Pulmonary artery endothelial cell (primary cell): Measurements from ENCODE around the gene ANXA10. TPM values are rescaled to one million over a fixed set of nuclear protein-coding genes. Genes with fewer than 3 reads are reported as not detected.
"Not testable (repeated sequence)": the region's sequence is repeated elsewhere in the genome, so short reads cannot be mapped to it uniquely, and the experiment has no call there.

Experiments used
- DNase-seq: peaks from one replicate; pipeline ENCODE4 v3.0.0-alpha.2; 2011; ENCODE audit warnings: low read depth, low spot score
- total RNA-seq: library from RNA; depleted of rRNA; stranded (reverse); fragments of >200 nt; gene quantifications from 2 replicates; pipeline ENCODE4 v1.2.3, GENCODE V29; 2014

The ANXA10 gene
- total RNA-seq, 1 donor from 2014 or later, result not detected

GRCh38 chr4:168154546-168155277 is 62.4 kb downstream of the ANXA10 start:
- DNase-seq, result no peak

GRCh38 chr4:168162604-168163003 is 70.3 kb downstream of the ANXA10 start:
- DNase-seq, result no peak

DNA sequence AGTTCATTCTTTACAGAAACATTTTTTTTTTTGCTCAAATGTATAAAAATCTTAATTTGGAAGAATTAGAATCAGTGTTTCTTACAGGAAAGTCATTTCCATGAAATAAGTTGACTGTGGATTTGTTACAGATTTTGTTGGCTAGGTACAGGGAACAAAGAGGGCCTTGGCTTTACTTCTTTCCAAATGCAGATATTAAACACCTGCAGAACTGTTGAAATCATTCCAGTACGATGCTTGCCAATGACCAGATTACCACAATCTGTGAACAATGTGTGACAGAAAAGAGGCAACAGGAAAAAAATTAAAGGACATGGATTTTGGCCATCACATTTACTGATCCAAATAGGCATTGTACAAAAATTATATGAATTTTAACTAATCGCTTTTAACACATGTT is 70.8 kb downstream of the ANXA10 start:
- no peak for DNase-seq

- no peak for DNase-seq
Observed at GRCh38 chr4:168164045-168164444, 71.7 kb downstream of the ANXA10 start.

DNA sequence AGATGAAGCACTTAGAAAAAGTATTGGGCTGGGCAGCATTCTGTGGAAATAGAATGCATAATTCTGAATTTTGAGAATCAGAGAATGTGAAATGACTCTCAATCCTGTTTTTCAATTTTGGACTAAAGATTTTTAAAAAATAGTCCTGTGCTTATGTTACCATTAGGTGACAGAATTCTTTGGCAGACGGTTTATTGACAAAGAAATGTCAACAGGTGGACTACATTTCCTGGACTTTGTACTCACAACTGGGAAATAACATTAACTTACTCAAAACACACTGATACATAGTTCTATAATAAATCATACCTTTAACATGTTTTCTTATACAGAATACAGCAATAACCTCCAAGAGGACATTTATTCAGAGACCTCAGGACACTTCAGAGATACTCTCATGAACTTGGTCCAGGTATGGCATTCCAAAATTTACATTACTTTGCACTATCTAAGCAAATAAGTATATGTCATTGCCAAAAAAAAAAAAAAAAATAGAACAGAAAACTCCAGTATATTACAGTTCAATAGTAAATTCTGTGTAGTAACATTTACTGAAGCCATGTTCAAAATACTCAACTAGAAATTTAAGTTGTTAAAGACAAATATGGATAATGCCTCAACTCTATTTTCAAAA is 72.7 kb downstream of the ANXA10 start:
- no peak for DNase-seq

- DNase-seq, result no peak
Observed at GRCh38 chr4:168167714-168168284, 75.5 kb downstream of the ANXA10 start.

- DNase-seq, result no peak
Observed at GRCh38 chr4:168174308-168174707, 82.0 kb downstream of the ANXA10 start.

DNA sequence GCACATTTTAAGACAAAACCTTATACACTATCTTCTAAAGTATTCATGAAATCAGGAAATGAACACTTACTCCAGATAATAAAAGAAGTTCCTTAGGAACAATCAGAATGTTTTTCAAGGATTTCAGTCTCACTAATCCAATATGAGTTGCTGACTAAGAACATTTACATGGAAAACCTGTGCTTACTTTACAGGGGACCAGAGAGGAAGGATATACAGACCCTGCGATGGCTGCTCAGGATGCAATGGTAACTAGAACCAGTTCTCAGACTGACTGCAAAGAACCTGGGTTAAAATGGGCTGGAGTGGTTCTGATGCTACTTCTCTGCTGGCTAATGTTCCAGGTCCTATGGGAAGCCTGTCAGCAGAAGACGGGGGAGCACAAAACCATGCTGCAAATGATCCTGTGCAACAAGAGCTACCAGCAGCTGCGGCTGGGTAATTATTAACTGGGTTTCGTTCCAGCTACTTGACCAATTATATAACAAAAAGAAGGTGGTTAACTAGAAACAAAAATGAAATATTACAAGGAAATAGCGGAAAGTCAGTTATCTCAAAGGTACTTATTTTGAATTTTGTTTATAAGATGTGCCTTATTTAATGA is 85.3 kb downstream of the ANXA10 start:
- no peak for DNase-seq

- no peak for DNase-seq
Observed at GRCh38 chr4:168183717-168184571, 91.6 kb downstream of the ANXA10 start.

- no peak for DNase-seq
Observed at GRCh38 chr4:168188754-168189153, 96.4 kb downstream of the ANXA10 start.

GRCh38 chr4:168197926-168198325 is 105.6 kb downstream of the ANXA10 start:
- DNase-seq, result no peak

DNA sequence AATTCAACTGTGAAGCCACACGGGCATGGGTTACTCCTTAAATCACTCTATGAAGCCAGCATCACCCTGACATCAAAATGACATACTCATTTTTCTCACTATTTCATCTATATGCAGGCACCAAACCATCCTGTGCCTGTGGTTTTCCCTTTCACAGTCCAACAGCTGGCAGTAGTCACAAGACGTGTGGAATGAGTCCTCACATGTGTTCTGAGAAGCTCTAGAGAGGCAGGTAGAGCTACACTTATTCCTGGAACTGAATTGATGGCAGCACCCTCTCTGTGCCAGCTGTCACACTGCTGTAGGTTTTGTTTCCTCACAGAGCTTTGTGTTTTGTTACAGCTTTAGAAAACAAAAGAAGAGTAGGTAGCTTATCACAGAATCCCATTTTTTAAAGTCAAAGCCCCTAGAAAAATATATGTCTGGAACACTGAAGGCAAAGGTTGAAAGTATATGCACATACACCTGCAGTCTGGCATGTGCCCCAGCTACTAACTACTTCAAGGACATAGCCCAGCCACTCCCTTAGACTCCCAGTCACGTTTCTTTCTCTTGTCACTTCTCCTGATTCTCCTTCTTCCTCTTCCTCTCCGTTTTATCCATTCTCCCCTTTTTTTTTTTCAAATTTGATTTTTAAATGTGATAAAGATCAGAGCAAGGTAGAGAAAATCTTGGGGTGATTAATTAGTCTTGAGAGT is 107.1 kb downstream of the ANXA10 start:
- DNase-seq, result no peak

DNA sequence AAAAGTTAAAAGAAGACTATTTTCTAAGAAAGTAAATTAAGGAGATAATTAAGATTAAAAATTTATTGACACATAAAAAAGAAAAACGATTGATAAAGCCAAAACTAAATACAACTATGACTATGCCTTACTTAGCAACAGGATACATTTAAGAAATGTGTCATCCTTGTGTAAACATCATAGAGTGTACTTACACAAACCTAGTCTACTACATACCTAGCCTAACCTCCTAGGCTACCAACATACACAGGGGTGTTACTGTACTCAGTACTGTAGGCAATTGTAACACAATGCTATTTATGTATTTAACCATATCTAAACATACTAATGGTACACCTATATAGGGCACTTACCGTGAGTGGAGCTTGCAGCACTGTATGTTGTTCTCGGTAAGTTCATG is 108.3 kb downstream of the ANXA10 start:
- no peak for DNase-seq

DNA sequence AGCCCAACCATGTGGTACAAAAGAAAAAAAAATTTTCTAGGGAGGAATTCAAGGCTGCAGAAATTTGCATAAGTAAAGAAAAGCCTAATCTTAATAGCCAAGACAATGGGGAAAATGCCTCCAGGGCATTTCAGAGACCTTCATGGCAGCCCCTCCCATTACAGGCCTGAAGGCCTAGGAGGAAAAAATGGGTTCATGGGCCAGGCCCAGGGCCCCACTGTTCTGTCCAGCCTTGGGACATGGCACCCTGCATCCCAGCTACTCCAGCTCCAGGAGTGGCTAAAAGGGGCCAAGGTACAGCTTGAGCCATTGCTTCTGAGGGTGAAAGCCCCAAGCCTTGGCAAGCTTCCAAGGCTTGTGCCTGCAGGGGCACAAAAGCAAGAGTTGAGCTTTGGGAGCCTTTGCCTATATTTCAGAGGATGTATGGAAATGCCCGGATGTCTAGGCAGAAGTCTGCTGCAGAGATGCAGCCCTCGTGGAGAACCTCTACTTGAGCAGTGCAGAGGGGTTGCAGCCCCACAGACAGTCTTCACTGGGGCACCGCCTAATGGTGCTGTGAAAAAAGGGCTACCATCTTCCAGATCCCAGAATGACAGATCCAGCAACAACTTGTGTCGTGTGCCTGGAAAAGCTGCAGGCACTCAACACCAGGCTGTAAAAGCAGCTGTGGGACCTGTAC is 111.0 kb downstream of the ANXA10 start:
- no peak for DNase-seq

DNA sequence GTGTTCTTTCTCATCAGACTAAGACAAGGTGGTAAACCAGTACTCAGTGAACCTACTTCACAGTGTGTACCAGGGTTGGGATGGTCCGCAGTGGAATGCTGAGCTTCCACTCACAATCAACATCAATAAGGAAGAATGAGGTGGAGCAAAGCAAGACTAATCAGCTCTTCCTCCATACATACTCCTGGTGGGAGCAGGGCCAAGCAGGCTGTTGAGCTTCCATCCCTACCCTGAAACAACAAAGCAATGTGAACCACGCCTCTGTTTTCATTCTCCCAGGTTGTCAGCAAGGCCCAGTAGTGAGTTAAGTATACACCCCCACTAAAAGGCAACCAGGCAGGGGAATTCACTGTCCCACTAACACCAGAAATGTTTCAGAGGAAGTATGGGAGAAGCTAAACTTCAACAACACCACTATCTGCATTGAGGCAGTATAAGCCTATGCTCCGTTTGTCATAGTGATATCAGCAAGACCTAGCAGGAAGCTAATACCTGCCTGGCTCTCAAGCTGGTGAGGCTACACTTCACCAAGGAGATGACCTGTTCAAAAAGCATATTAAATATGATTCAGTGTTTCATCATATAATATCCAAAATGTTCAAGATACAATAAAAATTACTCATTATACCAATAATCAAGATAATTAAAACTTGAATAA is 116.7 kb downstream of the ANXA10 start:
- DNase-seq, result no peak

- DNase-seq, result no peak
Observed at GRCh38 chr4:168212656-168213055, 120.3 kb downstream of the ANXA10 start.

DNA sequence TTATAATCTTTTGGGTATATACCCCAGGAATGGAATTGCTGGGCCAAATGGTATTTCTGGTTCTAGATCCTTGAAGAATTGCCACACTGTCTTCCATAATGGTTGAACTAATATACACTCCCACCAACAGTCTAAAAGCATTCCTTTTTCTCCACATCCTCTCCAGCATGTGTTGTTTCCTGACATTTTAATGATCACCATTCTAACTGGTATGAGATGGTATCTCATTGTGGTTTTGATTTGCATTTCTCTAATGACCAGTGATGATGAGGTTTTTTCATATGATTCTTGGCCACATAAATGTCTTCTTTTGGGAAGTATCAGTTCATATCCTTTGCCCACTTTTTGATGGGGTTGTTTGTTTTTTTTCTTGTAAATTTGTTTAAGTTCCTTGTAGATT is 121.2 kb downstream of the ANXA10 start:
- DNase-seq, result not testable (repeated sequence)

DNA sequence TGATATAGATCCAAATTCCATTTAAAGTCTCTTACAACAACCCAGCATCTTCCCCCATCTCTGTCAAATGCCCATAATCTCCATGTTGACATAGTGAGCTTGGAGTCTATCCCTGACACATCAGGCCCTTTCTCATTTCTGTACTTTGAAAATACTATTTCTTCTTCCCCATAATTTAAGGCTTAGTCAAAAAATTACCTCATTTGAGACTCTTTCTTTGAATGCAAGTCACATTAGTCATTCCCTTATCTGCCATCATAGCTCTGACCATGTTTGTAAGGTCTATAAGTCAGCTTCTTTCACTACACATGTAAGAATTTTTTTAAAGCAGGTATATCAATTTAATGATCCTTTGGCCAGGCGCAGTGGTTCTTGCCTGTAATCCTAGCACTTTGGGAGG is 126.3 kb downstream of the ANXA10 start:
- peak; percentile 29 for DNase-seq

GRCh38 chr4:168220893-168221292 is 128.6 kb downstream of the ANXA10 start:
- no peak for DNase-seq

DNA sequence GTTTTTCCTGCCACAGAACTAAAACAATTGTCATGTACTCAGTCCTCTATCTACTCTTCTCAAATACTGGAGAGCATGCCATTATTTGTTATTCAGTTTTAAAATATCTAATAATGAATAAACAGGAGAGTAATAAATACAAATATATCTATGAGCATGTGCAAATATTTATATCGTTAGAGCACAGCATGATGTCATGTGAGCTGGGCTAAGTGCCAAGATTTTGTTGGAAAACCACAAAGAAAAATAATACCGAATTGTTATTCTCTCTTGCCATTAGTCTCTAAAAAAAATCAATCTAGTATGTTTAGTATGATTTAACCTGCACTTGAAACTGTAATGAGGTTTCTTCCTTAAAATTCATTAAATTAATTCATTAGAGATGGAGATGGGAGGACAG is 129.0 kb downstream of the ANXA10 start:
- peak; percentile 53 for DNase-seq
